Cardiac fibroblast (primary cell): ENCODE results near the gene BSN.
"Not testable (repeated sequence)": the region's sequence is repeated elsewhere in the genome, so short reads cannot be mapped to it uniquely, and the experiment has no call there.

Experiments
- DNase-seq, 2 donors: peaks; one replicate each; pipeline versions ENCODE4 v3.0.0 to v3.0.0-alpha.2; 2010; ENCODE audit warnings: low read depth in 2 of 2
- H3K4me3 ChIP-seq, 2 donors: replicated peaks in 1 of 2; 1 replicate in 1 of 2; 2 replicates in 1 of 2; pipeline ENCODE4 v1.5.1; 2011; ENCODE audit warnings: low read depth in 2 of 2, low read length in 2 of 2, mild to moderate bottlenecking in 2 of 2, moderate library complexity in 1 of 2
- TF ChIP-seq, protein P1 (sequence below): IDR thresholded peaks from one replicate; pipeline ENCODE4 v1.5.1; 2011; ENCODE audit warnings: low read depth, mild to moderate bottlenecking, low read length, inconsistent platforms

BSN gene

DNA sequence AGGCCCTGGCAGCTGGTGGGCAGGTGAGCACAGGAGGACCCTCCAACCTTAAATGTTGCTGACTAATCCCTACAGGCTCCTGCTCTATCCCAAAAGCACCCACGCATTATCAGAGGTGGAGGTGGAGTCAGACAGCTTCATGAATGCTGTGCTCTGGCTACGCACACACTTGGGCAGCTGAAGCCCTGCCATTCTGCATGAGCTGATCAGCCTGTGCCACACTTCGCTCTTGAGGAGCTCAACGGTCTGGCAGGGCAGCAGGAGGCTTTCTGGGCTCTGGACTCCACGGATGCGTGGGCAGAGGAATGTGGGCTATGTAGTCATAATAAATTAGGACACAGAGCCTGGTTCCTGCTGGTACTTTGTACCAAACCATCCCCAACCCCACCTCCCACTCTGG lies 128.9 kb downstream of the BSN start:
- TF ChIP-seq, protein P1, sequence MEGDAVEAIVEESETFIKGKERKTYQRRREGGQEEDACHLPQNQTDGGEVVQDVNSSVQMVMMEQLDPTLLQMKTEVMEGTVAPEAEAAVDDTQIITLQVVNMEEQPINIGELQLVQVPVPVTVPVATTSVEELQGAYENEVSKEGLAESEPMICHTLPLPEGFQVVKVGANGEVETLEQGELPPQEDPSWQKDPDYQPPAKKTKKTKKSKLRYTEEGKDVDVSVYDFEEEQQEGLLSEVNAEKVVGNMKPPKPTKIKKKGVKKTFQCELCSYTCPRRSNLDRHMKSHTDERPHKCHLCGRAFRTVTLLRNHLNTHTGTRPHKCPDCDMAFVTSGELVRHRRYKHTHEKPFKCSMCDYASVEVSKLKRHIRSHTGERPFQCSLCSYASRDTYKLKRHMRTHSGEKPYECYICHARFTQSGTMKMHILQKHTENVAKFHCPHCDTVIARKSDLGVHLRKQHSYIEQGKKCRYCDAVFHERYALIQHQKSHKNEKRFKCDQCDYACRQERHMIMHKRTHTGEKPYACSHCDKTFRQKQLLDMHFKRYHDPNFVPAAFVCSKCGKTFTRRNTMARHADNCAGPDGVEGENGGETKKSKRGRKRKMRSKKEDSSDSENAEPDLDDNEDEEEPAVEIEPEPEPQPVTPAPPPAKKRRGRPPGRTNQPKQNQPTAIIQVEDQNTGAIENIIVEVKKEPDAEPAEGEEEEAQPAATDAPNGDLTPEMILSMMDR, result no peak
- no peak for DNase-seq
- no peak overlapping the region for H3K4me3 ChIP-seq

DNA sequence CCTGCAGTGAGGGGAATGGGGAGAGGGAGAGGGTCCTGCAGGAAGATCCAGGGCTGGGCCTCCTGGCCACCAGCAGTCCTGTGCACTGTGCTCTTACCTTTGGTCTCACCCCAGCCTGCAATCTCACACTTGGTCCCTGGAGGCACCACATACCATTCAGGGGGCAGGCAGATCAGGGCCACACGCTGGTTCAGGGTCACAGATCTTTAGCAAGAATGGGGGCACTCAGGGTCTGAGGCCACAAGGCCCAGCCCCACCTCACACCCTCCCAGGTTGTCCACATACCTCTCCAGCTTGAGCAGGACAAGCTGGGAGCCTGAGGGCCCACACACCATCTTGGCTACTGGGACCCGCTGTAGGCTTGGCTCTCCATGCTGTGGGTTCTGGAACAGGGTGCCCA lies 130.2 kb downstream of the BSN start:
- H3K4me3 ChIP-seq, DNase-seq: not testable (repeated sequence)

DNA sequence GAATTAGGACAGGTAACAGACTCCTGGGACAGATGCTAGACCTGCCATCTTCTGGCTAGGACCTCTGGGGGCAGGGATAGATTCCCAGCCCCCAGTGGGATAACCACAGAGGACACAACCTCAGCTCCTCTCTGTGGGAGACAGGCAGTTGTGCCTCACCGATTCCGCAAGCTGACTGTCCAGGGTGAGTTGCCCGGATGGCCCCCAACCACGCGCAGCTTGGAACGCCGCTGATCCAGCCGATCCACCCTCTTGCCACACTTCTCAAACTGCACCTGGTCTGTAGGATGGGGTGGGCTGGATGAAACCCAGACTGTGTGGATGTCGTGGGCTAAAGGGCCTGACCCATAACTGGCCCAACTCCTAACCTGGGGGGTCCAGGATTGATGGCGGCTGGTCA lies 130.8 kb downstream of the BSN start:
- not testable (repeated sequence) for H3K4me3 ChIP-seq, DNase-seq

DNA sequence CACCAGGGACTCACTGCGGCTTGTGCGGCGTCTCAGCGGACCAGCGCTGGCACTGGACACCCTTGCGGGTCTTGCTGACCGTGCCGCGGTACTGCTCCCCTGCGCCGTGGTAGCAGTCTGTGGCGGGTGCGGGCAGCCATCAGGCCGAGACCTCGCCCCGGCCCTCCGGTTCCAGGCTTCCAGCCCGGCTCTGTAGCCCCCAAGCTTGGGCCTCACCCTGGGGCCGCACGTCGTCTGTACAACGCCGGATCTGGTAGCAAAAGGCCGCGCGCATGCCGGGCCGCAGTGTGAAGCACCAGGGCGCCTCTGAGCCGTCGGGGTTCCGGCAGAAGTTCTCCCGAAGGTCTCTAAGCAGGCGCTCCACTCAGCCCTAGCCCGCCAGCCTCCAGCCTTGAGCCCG lies 131.6 kb downstream of the BSN start:
- not testable (repeated sequence) for H3K4me3 ChIP-seq, DNase-seq

DNA sequence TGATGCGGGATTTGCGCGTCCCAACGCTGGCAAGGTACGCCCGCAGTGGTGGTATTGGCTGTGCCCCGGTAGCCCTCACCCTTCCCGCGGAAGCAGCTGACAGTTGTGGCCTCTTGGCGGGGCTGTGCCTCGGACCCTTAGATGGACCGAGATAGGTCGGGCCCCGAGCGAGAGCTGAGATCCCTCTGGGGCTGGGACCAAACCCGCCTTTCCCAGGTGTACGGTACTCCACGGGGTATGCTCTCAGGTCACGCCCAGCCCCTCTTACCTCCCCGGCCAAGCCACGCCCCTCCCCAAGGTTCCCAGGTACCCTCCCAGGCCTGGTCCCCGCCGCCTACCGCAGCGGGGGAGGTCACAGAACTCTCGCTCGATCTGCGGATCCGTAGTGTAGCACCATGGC lies 132.1 kb downstream of the BSN start:
- DNase-seq, result not testable (repeated sequence)
- peak overlapping the region; percentile 11 to 34 for H3K4me3 ChIP-seq

DNA sequence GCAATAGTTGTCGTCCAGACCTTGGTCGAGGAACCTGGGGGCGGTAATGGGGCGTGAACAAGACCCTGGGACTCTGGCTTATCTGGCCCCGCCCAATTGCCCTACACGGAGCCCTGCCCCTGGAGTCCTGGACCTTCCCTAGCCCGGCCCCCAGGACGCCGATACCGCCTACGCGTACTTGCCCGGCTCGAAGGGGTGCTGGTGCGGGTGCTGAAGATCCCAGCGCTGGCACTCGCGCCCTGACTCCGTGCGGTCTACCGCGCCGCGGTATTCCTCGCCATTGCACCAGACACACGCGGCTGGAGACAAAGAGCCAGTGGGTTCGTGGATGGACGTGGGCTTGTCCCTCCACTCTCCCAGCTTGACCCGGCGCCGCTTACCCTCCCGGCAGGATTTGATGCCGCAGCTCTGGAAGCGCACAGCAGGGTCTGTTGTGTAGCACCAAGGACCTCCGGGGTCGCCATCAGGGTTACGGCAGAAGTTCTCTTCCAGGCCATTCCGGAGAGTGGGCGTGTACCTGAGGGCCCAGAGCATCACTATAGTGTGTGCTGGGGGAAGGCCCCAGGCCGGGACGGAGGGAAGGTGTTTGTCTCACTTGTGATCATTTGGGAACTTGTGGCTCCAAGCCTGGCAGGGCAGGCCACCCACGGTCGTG lies 132.6 kb downstream of the BSN start:
- peak; percentile 39 to 70 for DNase-seq
- peak overlapping the region; percentile 11 to 34 for H3K4me3 ChIP-seq

DNA sequence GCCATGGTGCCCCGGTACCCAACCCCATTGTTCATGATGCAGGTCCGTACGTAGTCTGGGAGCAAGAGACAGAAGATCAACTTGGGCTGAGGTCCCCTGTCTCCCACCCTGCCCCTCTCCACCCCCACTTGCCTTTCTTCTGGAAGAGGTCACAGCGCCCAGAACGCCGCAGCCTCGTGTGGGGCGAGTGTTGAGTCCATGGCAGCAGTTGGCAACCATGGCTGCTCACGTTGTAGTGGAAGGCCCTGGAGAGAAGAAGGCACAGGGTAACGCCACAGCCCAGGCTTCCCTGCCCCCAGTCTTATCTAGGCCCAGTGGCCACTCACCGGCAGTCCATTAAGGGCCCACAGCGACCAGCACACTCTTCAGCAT lies 133.1 kb downstream of the BSN start:
- not testable (repeated sequence) for DNase-seq, H3K4me3 ChIP-seq

DNA sequence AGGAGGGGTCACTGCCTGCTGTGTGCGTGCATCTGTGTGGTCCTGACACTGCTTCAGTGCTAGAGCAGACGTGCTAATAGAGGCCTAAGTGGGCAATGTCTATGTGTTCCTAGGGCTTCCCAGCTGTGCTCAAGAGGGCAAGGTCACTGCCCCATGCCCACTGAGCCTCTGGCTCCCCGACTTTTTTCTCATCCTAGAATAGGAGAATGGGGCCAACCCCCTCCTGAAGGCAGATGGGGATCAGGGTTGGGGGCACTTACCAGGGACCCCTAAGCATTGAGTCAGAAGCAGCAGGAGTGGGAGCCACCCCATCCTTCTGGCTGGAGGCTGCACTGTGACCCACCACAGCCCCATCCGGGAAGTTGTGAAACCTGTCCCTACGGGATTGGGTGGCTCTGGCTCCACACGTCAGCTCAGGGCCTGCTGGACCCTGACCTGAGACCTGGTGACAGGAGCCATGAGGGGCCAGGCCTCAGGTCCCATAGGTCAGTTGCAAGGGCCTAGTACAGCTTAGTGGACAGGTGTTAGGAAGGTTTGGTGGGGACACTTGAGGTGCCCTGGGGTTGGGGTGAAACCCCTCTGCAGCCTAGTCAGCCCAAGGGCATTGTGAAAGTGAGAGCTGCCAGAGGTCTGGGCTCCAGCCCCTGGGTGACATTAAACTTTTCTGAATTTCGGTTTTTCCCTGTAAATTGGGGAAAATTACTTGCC lies 134.2 kb downstream of the BSN start:
- peak overlapping the region; percentile 74 to 98 for H3K4me3 ChIP-seq
- DNase-seq, result not testable (repeated sequence)

DNA sequence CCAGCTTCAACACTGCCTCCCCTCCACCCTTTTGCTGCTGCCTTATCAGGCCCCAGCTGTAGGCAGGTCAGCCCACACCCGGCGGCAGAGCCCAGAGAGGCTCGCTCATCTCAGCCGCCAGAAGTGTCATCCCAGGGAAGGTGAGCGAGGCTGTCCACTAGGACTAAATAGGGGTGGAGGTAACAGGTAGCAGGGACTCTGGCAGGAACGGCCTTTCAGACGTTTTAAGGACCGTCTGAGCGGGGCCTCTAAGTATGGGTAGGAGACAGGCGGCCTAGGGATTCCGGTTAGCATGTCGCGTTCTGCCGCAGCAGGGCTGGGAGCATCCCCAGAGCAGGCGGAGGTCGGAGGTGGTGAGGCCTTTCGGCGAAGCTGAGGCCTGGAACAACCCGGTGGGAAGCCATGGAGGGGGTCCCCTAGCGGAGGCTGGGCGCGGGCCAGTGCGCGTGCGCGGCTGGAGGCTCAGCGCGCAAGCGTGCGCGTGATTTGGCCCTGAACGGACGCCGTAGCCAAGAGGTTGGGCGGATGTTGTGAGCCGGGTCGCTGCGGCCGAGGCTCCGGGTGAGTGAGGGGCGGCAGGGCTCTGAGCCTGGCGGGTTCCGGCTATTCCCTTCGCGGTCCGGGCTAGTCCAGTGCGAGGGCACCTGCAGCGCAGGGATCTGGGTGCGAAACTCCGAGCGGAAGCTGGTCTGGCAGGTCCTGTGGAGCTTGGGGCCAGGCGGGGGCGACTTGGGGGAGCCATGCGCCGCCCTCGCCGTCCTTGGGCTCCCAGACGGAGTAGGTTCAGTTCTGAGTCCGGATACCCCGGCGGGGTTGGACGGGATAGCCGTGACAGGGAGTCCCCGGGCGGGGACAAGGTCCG lies 135.0 kb downstream of the BSN start, which contains the start of the genes MST1 and RNF123:
MST1 (minus strand) TSS at position 429 of the 862 bp plus-strand sequence. CDS start 783 bp downstream, outside the sequence.
RNF123 (plus strand) TSS at position 512 of the 862 bp plus-strand sequence. CDS start 1,609 bp downstream, outside the sequence.
- peak within 1 kb of the TSS; percentile 74 to 98 for H3K4me3 ChIP-seq
- peak; percentile 91 to 93 for DNase-seq
- TF ChIP-seq, protein P1, result peak; percentile 34

DNA sequence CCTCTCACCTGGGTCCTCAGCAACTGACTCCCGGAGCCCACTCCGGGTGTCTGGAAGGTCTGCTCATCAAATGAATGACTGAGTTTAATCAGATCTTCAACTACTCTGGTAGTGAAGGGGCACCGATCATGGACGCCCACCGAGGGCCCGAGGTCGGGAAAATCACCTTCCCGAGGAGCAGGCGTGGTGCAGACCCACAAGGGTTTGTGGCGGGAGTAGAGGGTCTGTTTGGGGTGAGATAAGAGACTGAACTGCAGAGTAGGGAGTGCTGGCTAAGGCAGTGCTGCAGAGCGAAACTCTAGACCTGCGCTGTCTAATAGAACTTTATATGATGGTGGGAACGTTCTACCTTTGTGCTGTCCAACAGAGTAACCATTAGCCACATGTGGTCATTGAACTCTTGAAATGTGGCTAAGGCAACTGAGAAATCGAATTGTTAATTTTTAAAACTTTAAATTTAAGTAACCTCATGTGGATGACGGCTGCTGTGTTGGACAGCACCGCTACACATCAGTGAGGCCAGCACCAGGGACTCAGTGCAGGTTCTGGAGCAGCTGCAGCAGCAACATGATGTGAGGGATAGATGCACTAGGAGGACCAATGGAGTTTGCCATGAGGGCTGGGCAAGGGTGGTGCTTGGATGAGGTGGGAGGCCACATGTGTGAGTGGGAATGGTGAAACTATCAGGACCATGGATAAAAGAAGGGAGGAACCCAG lies 135.8 kb downstream of the BSN start:
- H3K4me3 ChIP-seq, result peak overlapping the region; percentile 74 to 98
- not testable (repeated sequence) for DNase-seq

DNA sequence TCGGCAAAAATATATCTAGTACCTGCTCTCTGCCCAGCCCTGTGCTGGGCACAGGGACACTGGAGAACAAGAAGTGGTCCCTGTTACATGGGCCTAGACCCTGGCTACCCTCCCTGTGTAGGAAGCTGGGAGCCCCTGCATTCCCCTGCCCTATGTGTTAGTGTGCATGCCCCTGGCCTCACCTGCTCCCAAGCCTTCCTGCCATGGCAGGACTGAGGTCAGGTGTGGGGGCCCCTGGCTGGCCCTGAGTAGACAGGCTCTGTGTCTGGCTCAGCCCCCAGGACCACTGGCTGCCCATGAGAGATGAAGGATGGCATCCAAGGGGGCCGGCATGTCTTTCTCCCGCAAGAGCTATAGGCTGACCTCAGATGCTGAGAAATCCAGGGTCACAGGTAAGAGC lies 136.6 kb downstream of the BSN start:
- not testable (repeated sequence) for DNase-seq, H3K4me3 ChIP-seq

DNA sequence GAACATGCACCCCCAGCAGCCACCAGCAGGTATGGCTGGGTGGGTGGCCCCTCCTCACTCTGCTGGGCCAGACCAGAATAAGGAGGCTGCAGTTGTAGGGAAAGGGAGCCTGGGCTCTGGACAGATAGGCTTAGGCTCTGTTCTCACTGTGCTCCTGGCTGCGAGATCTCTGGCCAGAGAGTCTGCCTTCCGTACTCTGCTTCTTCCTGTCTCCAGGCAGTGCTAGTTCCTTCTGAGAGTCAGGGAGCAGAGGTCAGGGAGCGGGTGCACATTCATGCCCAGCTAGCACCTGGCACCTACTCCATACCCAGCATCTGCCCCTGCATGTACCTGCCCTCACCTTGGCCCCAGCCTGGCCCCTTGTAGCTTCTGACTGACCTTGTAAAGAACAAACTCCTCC lies 137.2 kb downstream of the BSN start:
- not testable (repeated sequence) for H3K4me3 ChIP-seq, DNase-seq

DNA sequence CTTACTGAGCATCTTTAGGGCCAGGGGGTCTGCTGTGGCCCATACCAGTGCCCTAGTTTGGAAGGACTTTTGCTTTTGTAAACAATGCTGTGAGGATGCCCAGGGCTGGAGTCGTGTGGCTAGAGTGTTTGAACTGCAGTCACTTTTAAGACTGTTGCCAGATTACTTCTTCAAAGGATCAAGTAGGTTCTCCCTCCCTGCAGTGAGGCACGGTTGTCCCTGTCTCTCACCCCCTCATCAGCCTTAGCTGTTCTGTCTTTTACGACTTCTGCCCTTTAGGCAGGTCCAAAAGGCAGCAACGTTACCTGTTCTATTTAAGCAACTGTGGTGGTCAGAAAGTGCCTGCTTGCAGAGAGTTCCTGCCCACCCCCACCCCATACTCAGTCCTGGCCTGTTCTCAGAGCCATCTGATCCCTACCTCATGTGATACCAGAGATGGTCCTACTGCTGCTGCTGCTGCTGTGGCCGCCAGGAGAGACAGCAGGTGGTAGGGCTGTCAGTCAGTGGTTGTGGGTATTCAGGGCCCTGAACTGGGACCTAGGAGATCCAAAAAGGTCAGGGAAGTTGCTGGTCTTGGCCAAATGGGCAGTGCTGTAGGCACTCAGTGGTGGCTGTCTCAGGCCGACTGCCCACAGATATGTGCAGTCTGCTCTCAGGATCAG lies 140.3 kb downstream of the BSN start:
- DNase-seq, H3K4me3 ChIP-seq: not testable (repeated sequence)

DNA sequence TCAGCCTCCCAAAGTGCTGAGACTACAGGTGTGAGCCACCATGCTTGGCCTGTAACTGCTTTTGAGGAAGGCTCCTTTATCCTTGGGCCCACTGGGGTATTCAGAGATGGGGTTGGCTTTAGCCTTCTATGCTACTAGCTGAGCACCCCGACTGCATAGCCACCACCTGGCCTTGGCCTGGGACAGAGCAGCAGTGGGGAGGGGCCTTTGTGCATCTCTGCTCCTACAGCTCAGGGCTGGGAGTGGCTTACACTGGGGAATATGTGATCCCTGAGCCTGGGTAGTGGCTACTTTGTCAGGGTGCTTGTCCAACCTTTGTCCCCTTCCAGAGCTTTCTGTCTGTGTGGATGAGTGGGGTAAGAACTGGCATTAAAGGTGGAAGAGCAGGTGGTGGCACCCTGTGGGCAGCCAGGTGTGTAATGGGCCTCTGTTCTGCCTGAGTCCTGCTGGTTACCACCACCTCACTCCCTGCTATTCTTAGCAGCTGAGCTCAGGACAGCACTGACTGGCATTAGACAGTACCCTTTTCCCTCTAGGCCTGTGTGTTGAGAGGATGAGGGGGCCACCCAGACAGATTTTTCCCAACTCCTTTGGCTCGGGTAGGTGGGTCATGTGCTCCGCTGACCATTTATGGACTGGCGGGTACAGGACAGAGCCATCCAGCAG lies 141.2 kb downstream of the BSN start:
- not testable (repeated sequence) for DNase-seq, H3K4me3 ChIP-seq
